PC-3 (cell line): ENCODE results near the gene TNRC6B. TPM values are rescaled to one million over a fixed set of nuclear protein-coding genes. Genes with fewer than 3 reads are reported as not detected.

Experiments used
- ATAC-seq: fragments of 200-7000 bp; cut with Tn5 transposase; 2 replicates; pipeline ENCODE4 v1.9.1; 2020; ENCODE audit warnings: mild to moderate bottlenecking, moderate library complexity
- BruUV-seq: library from RNA; stranded (reverse); fragments of 400-500 nt; replicated peaks from 2 replicates; lab custom pipeline; 2021; lab: Mats Ljungman, UMichigan
- CTCF ChIA-PET: fragments of 300-600 bp; sonication (Branson Sonifier 250); formaldehyde crosslinking; loops from one replicate; lab custom pipeline; 2022; ENCODE audit warnings: antibody characterized with exemption; lab: Charles Lee
- POLR2A ChIA-PET: fragments of 300-600 bp; sonication (Branson Sonifier 250); formaldehyde crosslinking; loops from one replicate; lab custom pipeline; 2022; ENCODE audit warnings: antibody characterized with exemption; ENCODE audit not compliant: unreplicated experiment; lab: Charles Lee
- DNase-seq: peaks from one replicate; pipeline ENCODE4 v3.0.0-alpha.2; 2015
- H2AFZ ChIP-seq: fragments of 300-600 bp; sonication (generic); 2 replicates; pipeline ENCODE4 v1.6.0; 2016; ENCODE audit warnings: antibody characterized with exemption, low read length
- H3F3A ChIP-seq: fragments of 300-600 bp; sonication (generic); one replicate; pipeline ENCODE4 v1.6.0; 2017; ENCODE audit warnings: antibody characterized with exemption, low read length, control low read depth, mild to moderate bottlenecking; ENCODE audit not compliant: unreplicated experiment
- H3K27ac ChIP-seq: fragments of 300-600 bp; sonication (generic); 2 replicates; pipeline ENCODE4 v1.5.1; 2016; ENCODE audit warnings: mild to moderate bottlenecking, low read length
- H3K27me3 ChIP-seq: fragments of 300-600 bp; sonication (generic); 2 replicates; pipeline ENCODE4 v1.6.1; 2016; ENCODE audit warnings: low read length, mixed read lengths
- H3K36me3 ChIP-seq: fragments of 300-600 bp; sonication (generic); 2 replicates; pipeline ENCODE4 v1.6.1; 2016; ENCODE audit warnings: low read depth, mixed run types, low read length, mixed read lengths
- H3K4me1 ChIP-seq: fragments of 300-600 bp; sonication (generic); 2 replicates; pipeline ENCODE4 v1.5.1; 2016; ENCODE audit warnings: low read length; ENCODE audit not compliant: insufficient read depth
- H3K4me2 ChIP-seq: fragments of 300-600 bp; sonication (generic); 2 replicates; pipeline ENCODE4 v1.6.0; 2016; ENCODE audit warnings: low read length
- H3K4me3 ChIP-seq: fragments of 300-600 bp; sonication (generic); 2 replicates; pipeline ENCODE4 v1.5.1; 2016; ENCODE audit warnings: mild to moderate bottlenecking, low read length, mixed read lengths
- H3K79me2 ChIP-seq: fragments of 300-600 bp; sonication (generic); 2 replicates; pipeline ENCODE4 v1.6.1; 2017; ENCODE audit warnings: low read length, mixed read lengths
- H3K9ac ChIP-seq: fragments of 300-600 bp; sonication (generic); 2 replicates; pipeline ENCODE4 v1.6.0; 2016; ENCODE audit warnings: mild to moderate bottlenecking, low read length
- H3K9me2 ChIP-seq: fragments of 300-600 bp; sonication (generic); replicated peaks from 2 replicates; pipeline ENCODE4 v1.6.1; 2016; ENCODE audit warnings: mixed run types, low read length, mixed read lengths
- H3K9me3 ChIP-seq: fragments of 300-600 bp; sonication (generic); 2 replicates; pipeline ENCODE4 v1.6.1; 2016; ENCODE audit warnings: low read length, mixed read lengths
- H4K20me1 ChIP-seq: fragments of 300-600 bp; sonication (generic); 2 replicates; pipeline ENCODE4 v1.6.1; 2016; ENCODE audit warnings: low read length, mixed read lengths
- CTCF ChIP-seq: fragments of 300-600 bp; sonication (generic); conservative IDR thresholded peaks from 2 replicates; pipeline ENCODE4 v1.5.1; 2017; ENCODE audit warnings: antibody characterized with exemption, low read depth, mild to moderate bottlenecking, low read length
- EZH2 ChIP-seq: fragments of 300-600 bp; sonication (generic); IDR thresholded peaks from one replicate; pipeline ENCODE4 v1.6.1; 2017; ENCODE audit warnings: antibody characterized with exemption, mild to moderate bottlenecking, low read length; ENCODE audit not compliant: unreplicated experiment
- EZH2phosphoT487 ChIP-seq: fragments of 300-600 bp; sonication (generic); IDR thresholded peaks from 2 replicates; pipeline ENCODE4 v1.6.1; 2018; ENCODE audit warnings: mild to moderate bottlenecking, antibody characterized with exemption, low read length, borderline replicate concordance
- intact Hi-C: fragments of 100-400 bp; cut with micrococcal nuclease; formaldehyde crosslinking; loops from 2 replicates; pipeline ENCODE4 v1.9.0; 2023
- total RNA-seq: library from RNA; depleted of rRNA; stranded (reverse); fragments of >200 nt; gene quantifications from 2 replicates; pipeline ENCODE4 v1.2.3, GENCODE V29; 2014

The TNRC6B gene
- total RNA-seq, 1 experiment from 2014 or later = 21.3 TPM

GRCh38 chr22:40302149-40302548, 124.4 kb downstream of the TNRC6B start:
- H3K79me2 ChIP-seq = no peaks in the 10 kb centered on the region
- DNase-seq (no peak), ATAC-seq (no peak)
- H3K4me1 ChIP-seq = no peaks in the 10 kb centered on the region
- H2AFZ ChIP-seq = no peak overlapping the region
- H3F3A ChIP-seq = no peaks in the 10 kb centered on the region
- no peak overlapping the region for H3K9ac ChIP-seq
- no peak overlapping the region for H3K27ac ChIP-seq
- H3K9me3 ChIP-seq = no peaks in the 10 kb centered on the region
- H3K9me2 ChIP-seq = no peaks in the 10 kb centered on the region
- POLR2A ChIA-PET = no interaction called here
- intact Hi-C loops = no loop called here
- no peaks in the 10 kb centered on the region for H4K20me1 ChIP-seq
- TF ChIP-seq EZH2 (no peak), EZH2phosphoT487 (no peak), CTCF (no peak)
- no TSS peak for BruUV-seq
- CTCF ChIA-PET = no interaction called here
- H3K27me3 ChIP-seq = no peaks in the 10 kb centered on the region
- no peak overlapping the region for H3K4me2 ChIP-seq
- no peaks in the 10 kb centered on the region; the same call in 1 of the 2 replicates for H3K36me3 ChIP-seq
- no peak overlapping the region for H3K4me3 ChIP-seq

GRCh38 chr22:40305625-40306024, 127.9 kb downstream of the TNRC6B start:
- CTCF ChIA-PET = no interaction called here
- Histone ChIP-seq H4K20me1 (no peaks in the 10 kb centered on the region), H3K9ac (no peak overlapping the region), H3K27ac (no peak overlapping the region), H2AFZ (no peak overlapping the region), H3K27me3 (no peaks in the 10 kb centered on the region), H3K4me1 (no peaks in the 10 kb centered on the region), H3K9me3 (no peaks in the 10 kb centered on the region), H3K36me3 (no peaks in the 10 kb centered on the region; the same call in none of the 2 replicates), H3F3A (no peaks in the 10 kb centered on the region), H3K79me2 (no peaks in the 10 kb centered on the region), H3K4me3 (no peak overlapping the region), H3K4me2 (no peak overlapping the region), H3K9me2 (no peaks in the 10 kb centered on the region)
- no TSS peak for BruUV-seq
- DNase-seq (no peak), ATAC-seq (no peak)
- TF ChIP-seq EZH2 = no peak
- TF ChIP-seq CTCF = no peak
- TF ChIP-seq EZH2phosphoT487 = no peak
- intact Hi-C loops = no loop called here
- POLR2A ChIA-PET = no interaction called here

GRCh38 chr22:40308999-40309573, 131.4 kb downstream of the TNRC6B start:
- peaks cover 7% of the 10 kb centered on the region for H3K36me3 ChIP-seq
- no peaks in the 10 kb centered on the region for H3K79me2 ChIP-seq
- ChIA-PET POLR2A (no interaction called here), CTCF (no interaction called here)
- DNase-seq (no peak), ATAC-seq (no peak)
- no peaks in the 10 kb centered on the region for H3K9me3 ChIP-seq
- H3F3A ChIP-seq = no peaks in the 10 kb centered on the region
- H3K4me1 ChIP-seq = no peaks in the 10 kb centered on the region
- no peak overlapping the region for H3K9ac ChIP-seq
- no peak overlapping the region for H3K4me2 ChIP-seq
- intact Hi-C loops = no loop called here
- no peak overlapping the region for H3K27ac ChIP-seq
- no peaks in the 10 kb centered on the region for H4K20me1 ChIP-seq
- no peaks in the 10 kb centered on the region for H3K27me3 ChIP-seq
- no peak for TF ChIP-seq EZH2phosphoT487
- no peak for TF ChIP-seq EZH2
- no peak for TF ChIP-seq CTCF
- H3K4me3 ChIP-seq = no peak overlapping the region
- no peaks in the 10 kb centered on the region for H3K9me2 ChIP-seq
- no peak overlapping the region for H2AFZ ChIP-seq
- no TSS peak for BruUV-seq
